ENCODE data around the gene DYNC2H1. TPM values are rescaled to one million over a fixed set of nuclear protein-coding genes. Genes with fewer than 3 reads are reported as not detected.

The DYNC2H1 gene
- total RNA-seq, 4 donors from 2014 or later = 36.9 to 41.2 (median 40.0) TPM

DNA sequence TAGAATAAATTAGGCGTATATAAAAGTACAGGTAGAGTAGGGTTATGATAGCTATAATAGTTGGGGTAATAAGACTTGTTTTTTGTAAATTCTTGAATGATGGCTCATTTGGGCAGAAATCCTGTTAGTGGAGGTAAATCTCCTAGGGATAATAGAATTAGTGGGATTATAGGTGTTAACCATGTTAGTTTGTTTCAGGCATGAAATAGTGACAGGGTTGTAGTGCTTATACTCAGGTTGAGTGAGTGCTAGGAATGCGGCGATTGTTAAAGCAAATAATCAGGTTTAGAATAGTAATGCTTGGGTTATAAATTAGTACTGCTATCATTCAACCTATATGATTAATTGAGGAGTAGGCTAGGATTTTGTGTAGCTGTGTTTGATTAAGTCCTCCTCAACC lies 297.1 kb downstream of the DYNC2H1 start:
- no peak for DNase-seq
- Histone ChIP-seq H3K4me3 (replicated peaks in 1 of 3) (no peak overlapping the region), H3K36me3 (no peaks in the 10 kb centered on the region), H3K9me3 (no peaks in the 10 kb centered on the region), H3K27me3 (no peaks in the 10 kb centered on the region), H3K27ac (no peak overlapping the region), H3K4me1 (no peaks in the 10 kb centered on the region)
- TF ChIP-seq, protein P1, sequence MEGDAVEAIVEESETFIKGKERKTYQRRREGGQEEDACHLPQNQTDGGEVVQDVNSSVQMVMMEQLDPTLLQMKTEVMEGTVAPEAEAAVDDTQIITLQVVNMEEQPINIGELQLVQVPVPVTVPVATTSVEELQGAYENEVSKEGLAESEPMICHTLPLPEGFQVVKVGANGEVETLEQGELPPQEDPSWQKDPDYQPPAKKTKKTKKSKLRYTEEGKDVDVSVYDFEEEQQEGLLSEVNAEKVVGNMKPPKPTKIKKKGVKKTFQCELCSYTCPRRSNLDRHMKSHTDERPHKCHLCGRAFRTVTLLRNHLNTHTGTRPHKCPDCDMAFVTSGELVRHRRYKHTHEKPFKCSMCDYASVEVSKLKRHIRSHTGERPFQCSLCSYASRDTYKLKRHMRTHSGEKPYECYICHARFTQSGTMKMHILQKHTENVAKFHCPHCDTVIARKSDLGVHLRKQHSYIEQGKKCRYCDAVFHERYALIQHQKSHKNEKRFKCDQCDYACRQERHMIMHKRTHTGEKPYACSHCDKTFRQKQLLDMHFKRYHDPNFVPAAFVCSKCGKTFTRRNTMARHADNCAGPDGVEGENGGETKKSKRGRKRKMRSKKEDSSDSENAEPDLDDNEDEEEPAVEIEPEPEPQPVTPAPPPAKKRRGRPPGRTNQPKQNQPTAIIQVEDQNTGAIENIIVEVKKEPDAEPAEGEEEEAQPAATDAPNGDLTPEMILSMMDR (IDR thresholded peaks at IDR 0.05) = no peak
- no peak for TF ChIP-seq POLR2A (IDR thresholded peaks at IDR 0.05)
- intact Hi-C loops (cut with DNase I) = no loop called here
- 79 to 87% methylated on average over 3 of the region's 3 CpGs for WGBS, 2 donors

DNA sequence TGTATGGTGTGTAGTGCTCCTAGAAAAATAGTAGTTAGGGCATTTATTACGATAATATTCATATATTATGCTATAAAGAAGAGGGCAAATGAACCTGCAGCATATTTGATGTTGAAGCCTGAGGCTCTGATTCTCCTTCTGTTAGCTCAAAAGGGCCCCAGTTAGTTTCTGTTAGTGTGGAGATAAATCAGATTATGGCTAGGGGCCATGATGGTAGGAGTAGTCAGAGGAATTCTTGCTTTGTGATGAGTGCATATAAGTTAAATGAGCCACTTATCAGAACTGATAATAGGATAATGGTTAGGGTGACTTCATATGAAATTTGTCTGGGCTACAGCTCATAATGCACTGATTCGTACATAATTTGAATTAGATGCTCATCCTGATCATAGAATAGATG lies 298.4 kb downstream of the DYNC2H1 start:
- no peak for DNase-seq
- TF ChIP-seq, protein P1 (IDR thresholded peaks at IDR 0.05) = no peak
- TF ChIP-seq POLR2A (IDR thresholded peaks at IDR 0.05) = no peak
- Histone ChIP-seq H3K27me3 (no peaks in the 10 kb centered on the region), H3K36me3 (no peaks in the 10 kb centered on the region), H3K4me1 (no peaks in the 10 kb centered on the region), H3K9me3 (no peaks in the 10 kb centered on the region), H3K27ac (no peak overlapping the region), H3K4me3 (replicated peaks in 1 of 3) (no peak overlapping the region)
- 89 to 98% methylated on average over 2 of the region's 2 CpGs for WGBS, 2 donors
- intact Hi-C loops (cut with DNase I) = no loop called here

GRCh38 chr11:103413266-103413888 lies 304.2 kb downstream of the DYNC2H1 start:
- no peaks in the 10 kb centered on the region for H3K27me3 ChIP-seq
- intact Hi-C loops (cut with DNase I) = no loop called here
- no peaks in the 10 kb centered on the region for H3K36me3 ChIP-seq
- H3K4me1 ChIP-seq = no peaks in the 10 kb centered on the region
- DNase-seq = no peak
- no peak overlapping the region for H3K4me3 ChIP-seq (replicated peaks in 1 of 3)
- TF ChIP-seq POLR2A (IDR thresholded peaks at IDR 0.05) = no peak
- TF ChIP-seq, protein P1 (IDR thresholded peaks at IDR 0.05) = no peak
- no peak overlapping the region for H3K27ac ChIP-seq
- 85 to 87% methylated on average over 1 of the region's 1 CpG for WGBS, 2 donors
- no peaks in the 10 kb centered on the region for H3K9me3 ChIP-seq

- Histone ChIP-seq H3K4me1 (no peaks in the 10 kb centered on the region), H3K27me3 (no peaks in the 10 kb centered on the region), H3K27ac (no peak overlapping the region), H3K4me3 (replicated peaks in 1 of 3) (no peak overlapping the region), H3K9me3 (no peaks in the 10 kb centered on the region), H3K36me3 (no peaks in the 10 kb centered on the region)
- no peak for DNase-seq
- TF ChIP-seq, protein P1 (IDR thresholded peaks at IDR 0.05) = no peak
- no peak for TF ChIP-seq POLR2A (IDR thresholded peaks at IDR 0.05)
- intact Hi-C loops (cut with DNase I) = no loop called here
Observed at GRCh38 chr11:103418014-103418413, 308.8 kb downstream of the DYNC2H1 start.

DNA sequence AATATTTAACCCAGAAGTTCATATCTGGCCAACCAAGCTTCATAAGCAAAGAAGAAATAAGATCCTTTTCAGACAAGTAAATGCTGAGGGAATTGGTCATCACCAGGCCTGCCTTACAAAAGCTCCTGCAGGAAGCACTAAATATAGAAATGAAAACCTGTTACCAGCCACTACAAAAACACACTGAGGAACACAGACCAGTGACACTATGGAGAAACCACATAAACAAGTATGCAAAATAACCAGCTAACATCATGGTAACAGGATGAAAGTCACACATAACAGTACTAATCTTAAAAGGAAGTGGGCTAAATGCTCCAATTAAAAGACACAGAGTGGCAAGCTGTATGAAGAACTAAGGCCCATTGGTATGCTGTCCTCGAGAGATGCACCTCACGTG lies 311.4 kb downstream of the DYNC2H1 start:
- H3K27me3 ChIP-seq = no peaks in the 10 kb centered on the region
- H3K27ac ChIP-seq = no peak overlapping the region
- H3K36me3 ChIP-seq = no peaks in the 10 kb centered on the region
- no peaks in the 10 kb centered on the region for H3K4me1 ChIP-seq
- TF ChIP-seq POLR2A (IDR thresholded peaks at IDR 0.05) = no peak
- TF ChIP-seq, protein P1 (IDR thresholded peaks at IDR 0.05) = no peak
- no peaks in the 10 kb centered on the region for H3K9me3 ChIP-seq
- WGBS, 2 donors = 93% methylated on average over 2 of the region's 2 CpGs
- no peak overlapping the region for H3K4me3 ChIP-seq (replicated peaks in 1 of 3)
- DNase-seq = no peak
- intact Hi-C loops (cut with DNase I) = no loop called here
